AG09309 (cell line): ENCODE measurements around the gene VANGL1.

Experiments
- DNase-seq: peaks from one replicate; pipeline ENCODE4 v3.0.0-alpha.2; 2010; ENCODE audit warnings: low read depth
- H3K4me3 ChIP-seq: 2 replicates; pipeline ENCODE4 v1.5.1; 2011; ENCODE audit warnings: mild to moderate bottlenecking, low read depth, low read length, moderate library complexity; ENCODE audit not compliant: control insufficient read depth
- TF ChIP-seq, protein P1 (sequence below): IDR thresholded peaks from 2 replicates; pipeline ENCODE4 v1.5.1; 2011; ENCODE audit warnings: mild to moderate bottlenecking, low read depth, low read length, inconsistent platforms; ENCODE audit not compliant: insufficient read depth, control insufficient read depth; ENCODE audit errors: missing control alignments

The VANGL1 gene

DNA sequence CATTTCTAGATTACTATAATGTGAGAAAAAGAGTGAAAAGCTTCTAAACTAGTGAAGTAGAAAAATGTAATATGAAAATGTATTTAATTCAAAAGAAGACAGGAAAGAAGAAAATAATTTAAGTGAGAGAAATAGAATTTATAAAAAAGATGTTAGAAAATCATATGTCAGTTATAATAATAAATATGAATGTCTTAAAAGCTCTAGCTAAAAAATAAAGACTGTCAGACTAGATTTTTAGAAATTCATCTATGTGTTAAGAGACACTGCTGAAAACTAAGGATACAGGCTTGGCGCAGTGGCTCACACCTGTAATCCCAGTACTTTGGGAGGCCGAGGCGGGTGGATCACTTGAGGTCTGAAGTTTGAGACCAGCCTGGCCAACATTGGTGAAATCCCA lies 37.3 kb upstream of the VANGL1 start:
- H3K4me3 ChIP-seq = no peak overlapping the region
- TF ChIP-seq, protein P1, sequence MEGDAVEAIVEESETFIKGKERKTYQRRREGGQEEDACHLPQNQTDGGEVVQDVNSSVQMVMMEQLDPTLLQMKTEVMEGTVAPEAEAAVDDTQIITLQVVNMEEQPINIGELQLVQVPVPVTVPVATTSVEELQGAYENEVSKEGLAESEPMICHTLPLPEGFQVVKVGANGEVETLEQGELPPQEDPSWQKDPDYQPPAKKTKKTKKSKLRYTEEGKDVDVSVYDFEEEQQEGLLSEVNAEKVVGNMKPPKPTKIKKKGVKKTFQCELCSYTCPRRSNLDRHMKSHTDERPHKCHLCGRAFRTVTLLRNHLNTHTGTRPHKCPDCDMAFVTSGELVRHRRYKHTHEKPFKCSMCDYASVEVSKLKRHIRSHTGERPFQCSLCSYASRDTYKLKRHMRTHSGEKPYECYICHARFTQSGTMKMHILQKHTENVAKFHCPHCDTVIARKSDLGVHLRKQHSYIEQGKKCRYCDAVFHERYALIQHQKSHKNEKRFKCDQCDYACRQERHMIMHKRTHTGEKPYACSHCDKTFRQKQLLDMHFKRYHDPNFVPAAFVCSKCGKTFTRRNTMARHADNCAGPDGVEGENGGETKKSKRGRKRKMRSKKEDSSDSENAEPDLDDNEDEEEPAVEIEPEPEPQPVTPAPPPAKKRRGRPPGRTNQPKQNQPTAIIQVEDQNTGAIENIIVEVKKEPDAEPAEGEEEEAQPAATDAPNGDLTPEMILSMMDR = no peak
- DNase-seq = no peak

DNA sequence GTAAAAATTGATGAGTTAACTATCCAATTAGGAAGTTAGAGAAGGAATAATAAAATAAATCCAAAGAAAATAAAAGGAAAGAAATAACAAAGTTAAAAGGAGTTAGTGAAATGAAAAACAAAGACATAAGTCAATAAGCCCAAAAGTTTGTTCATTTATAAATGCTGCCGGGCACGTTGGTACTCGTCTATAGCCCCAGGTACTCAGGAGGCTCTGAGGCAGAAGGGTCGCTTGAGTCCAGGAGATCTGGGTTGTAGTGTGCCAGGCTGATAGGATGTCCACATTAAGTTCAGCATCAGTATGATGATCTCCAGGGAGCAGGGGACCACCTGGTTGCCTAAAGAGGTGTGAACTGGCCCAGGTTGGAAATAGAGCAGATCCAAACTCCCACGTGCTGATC lies 35.5 kb upstream of the VANGL1 start:
- TF ChIP-seq, protein P1 = no peak
- no peak for DNase-seq
- no peak overlapping the region for H3K4me3 ChIP-seq

DNA sequence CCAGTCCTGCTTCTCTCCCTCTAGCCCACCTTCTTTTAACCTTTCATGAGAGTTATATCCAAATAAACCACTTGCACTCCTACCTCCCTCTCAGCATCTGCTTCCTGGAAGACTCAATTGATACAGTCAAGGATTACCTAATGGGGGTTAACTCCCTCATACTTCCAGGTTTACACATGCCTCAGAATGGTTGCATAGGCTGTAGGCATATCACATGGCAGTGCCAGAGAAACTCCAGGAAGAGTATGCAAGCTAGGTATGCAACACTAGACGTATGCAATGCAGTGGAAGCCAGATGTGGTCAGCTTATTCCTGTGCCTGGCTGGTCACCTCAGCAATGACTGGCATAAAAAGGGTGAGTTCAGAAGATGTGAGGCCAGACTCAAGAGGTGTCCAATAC lies 32.7 kb upstream of the VANGL1 start:
- TF ChIP-seq, protein P1 = no peak
- no peak overlapping the region for H3K4me3 ChIP-seq
- DNase-seq = no peak

DNA sequence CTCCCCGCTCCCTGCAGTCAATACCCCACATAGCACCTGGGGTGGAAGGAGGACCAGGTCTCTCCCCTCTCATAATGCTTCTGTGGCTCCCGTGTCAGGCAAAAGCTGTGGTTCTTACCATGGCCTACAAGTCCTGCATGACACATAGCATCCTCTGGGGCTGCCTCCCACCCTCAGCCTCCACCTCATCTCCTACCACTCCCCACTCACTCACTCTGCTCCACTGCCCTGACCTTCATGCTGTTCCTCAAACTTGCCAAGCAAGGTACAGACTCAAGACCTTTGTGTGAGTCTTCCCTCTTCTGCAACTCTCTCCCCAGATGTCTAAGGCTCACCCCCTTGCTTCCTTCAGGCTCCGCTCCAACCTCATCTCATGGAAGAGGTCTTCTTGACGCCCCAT lies 28.0 kb upstream of the VANGL1 start:
- no peak overlapping the region for H3K4me3 ChIP-seq
- TF ChIP-seq, protein P1 = no peak
- DNase-seq = no peak

DNA sequence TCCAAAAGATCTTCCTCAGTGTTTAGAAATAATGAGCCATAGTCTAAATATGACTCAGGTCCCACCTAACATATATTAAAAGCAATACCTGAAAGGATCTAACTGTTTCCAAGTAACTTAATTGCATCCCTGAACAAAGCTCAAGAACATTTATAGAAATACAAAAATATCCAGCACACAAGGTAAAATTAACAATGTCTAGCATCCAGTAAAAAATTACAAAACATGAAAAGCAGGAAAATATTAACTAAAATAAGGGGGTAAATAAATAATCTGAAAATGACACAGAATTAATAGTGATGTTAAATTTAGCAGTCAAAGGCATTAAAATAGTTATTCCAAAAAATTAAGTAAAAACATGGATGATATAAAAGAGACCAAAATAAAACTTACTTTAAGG lies 21.3 kb upstream of the VANGL1 start:
- TF ChIP-seq, protein P1 = no peak
- no peak for DNase-seq
- no peak overlapping the region for H3K4me3 ChIP-seq

DNA sequence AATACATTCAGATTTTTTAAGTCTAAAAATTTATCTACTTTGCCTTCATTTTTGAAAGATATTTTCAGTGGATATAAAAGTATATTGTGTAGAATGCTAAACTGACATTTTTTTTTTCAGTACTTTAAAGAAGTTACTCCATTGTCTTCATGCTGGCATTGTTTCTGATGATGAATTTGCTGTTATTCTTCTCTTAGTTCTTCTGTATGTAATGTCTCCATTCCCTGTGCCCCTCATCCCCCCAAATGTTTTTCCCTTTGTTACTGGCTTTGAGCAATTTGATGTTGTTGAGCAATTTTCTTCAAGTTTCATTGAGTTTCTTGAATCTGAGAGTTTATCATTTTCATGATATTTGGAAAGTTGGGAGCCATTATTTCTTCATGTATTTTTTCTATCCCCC lies 20.8 kb upstream of the VANGL1 start:
- TF ChIP-seq, protein P1 = no peak
- DNase-seq = no peak
- H3K4me3 ChIP-seq = no peak overlapping the region

DNA sequence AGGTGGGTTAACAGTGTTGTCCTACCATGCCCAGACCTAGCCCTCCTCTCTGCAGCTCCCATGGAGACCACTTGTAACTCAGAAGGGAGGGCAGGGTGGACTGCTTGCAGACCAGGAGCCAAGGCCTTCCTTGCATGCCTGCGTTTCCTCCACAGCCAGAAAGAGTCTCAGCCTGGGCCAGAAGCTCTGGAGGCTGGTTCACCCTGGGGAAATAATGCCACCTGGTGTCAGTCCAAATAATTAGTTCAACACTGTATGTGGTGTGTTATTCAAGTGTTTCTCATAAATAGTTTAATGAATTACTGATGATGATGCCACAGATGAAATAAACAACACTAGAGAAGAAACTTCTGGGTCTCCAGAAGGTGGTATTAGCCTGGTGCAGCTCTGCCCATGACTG lies 16.9 kb upstream of the VANGL1 start:
- TF ChIP-seq, protein P1 = no peak
- no peak for DNase-seq
- H3K4me3 ChIP-seq = no peak overlapping the region
